Left renal cortex interstitium (tissue), 4 donors: ENCODE data around the gene FHOD3. TPM values are rescaled to one million over a fixed set of nuclear protein-coding genes. Genes with fewer than 3 reads are reported as not detected.
"Not testable (repeated sequence)": the region's sequence is repeated elsewhere in the genome, so short reads cannot be mapped to it uniquely, and the experiment has no call there.

Source experiments
- DNase-seq, 4 donors: peaks; one replicate each; pipeline ENCODE4 v3.0.0-alpha.2; 2013; ENCODE audit warnings: low read depth in 4 of 4, low spot score in 2 of 4, missing footprints in 1 of 4
- polyA plus RNA-seq, 4 donors: library from polyadenylated mRNA; unstranded; fragments of 120-200 nt; gene quantifications; one replicate each; pipeline ENCODE4 v1.2.1, GENCODE V29; 2013; ENCODE audit not compliant: insufficient read length in 4 of 4

Gene FHOD3
- polyA plus RNA-seq, 4 donors, result 35.3 to 42.9 (median 40.5) TPM

DNA sequence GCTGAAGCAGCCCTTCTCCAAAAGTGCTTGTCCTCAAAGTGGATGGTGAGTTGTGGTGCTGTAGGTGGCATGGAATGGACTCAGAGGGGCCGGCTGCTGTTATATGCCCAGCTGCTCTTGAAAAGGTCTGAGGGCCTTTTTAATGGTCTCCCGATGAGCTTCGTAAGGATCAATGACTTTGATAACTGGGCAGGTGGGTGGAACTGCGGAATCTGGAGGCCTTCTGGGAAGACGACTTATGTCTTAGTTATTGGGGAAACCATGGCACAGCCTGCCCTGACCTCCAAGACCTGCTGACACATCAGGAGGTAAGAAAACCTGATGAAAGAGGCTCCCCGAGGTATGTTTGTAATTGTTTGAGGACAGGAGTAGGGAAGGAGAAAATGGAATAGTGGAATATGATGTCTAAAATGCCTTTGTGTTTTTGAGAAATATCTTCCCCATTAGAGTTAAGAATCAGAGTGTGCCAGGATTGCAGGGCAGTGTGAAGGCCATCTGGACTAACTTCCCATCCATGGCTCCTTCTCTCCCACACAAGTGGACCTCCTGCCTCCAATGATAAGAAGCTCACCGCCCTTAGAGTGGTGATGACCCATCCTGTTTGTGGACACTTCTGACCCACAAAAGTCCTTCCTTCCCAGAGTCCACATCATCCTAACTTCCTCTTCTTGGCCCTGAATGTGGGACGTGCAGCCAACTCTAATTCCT is 236.1 kb downstream of the FHOD3 start:
- DNase-seq, result no peak

DNA sequence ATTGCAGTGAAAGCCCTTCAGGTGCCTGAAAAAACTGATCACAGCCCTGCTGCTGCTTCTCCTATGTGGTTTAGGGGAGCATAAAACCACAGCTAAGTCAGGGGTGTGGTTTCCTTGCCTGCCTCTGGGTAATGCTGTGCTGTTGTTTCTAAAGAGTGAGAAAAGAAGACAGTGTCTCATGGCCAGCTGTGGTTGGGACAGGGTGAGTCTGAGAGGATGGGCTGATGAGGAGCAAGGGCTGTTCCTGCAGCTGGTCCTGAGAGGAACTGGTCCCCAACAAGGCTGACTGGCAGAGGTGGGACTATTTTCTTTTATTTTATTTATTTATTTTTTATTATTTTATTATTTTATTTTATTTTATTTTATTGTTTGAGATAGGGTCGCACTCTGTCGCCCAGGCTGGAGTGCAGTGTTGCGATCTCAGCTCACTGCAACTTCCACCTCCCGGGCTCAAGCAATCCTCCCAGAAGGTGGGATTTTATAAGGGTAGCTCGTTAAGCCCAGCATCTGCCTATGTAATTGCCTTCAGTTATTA is 236.7 kb downstream of the FHOD3 start:
- no peak for DNase-seq

DNA sequence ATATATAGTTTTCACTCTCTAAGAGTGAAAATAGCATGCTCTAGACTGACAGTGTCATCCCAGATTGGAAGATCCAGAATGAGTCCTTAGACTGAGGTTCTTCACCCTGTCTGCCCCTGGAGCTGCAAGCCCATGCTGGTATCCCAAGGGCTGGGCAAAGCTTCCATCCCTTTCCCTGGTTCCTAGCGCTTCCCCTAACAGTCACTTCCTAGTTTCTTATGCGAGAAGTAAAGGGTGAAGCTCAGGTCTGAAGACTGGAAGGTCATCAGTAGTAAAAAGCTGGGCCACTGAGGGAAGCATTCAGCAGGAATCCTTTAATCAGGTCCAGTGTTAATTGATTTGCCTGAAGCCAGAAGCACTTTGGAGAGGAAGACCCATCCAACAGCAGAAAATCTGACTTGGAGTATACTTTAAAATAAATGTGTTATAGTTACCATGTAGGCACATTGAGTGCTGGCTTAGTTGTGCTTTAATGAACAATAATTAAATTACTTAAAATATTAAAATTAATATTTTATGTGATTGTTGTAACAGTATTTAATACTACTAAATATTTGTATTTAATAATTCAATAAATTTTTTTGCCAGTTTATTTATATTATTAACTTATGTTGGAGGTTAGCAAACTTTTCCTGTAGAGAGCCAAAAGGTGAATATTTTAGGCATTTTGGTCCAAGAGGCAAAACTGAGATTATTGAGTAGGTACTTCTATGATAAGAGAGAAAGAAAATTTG is 237.9 kb downstream of the FHOD3 start:
- DNase-seq, result no peak

DNA sequence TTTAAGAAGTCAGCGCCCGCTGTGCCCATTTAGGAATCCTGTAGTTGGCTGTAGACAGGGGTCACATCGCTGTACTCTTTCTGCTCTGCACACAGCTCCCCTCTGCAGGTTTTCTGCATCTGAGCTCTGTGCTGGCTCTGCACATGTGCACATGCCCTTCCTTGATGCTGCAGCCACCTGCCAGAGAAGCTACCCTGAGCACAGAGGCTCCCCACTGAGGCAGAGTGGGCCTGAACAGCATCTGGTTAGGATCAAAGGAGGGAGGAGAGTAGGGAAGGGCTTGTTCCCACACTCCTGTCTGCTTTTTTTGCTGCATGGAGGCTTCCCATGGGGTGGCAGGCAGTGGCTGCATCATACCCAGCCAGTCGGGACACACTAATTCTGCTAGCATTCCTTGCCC is 238.9 kb downstream of the FHOD3 start:
- DNase-seq, result no peak

- DNase-seq, result no peak
Measured at GRCh38 chr18:36537289-36537688, 239.8 kb downstream of the FHOD3 start.

- DNase-seq, result no peak
Measured at GRCh38 chr18:36539674-36540231, 242.2 kb downstream of the FHOD3 start.

DNA sequence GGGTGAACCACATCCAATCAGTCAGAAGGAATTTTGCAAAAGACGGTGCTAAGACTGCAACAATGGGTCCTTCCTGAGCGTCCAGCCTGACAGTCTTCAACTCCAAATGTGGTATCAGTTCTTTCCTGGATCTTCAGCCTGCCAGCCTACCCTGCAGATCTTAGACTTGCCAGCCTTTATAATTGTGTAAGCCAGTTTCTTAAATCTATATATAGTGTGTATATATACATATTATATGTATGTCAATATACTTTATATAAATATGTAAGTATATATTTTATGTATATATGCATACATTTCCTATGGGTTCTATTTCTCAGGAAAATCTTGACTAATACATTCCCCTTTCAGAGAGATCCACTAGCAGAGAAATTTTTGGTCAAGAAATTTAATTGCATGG is 245.5 kb downstream of the FHOD3 start:
- DNase-seq, result no peak

DNA sequence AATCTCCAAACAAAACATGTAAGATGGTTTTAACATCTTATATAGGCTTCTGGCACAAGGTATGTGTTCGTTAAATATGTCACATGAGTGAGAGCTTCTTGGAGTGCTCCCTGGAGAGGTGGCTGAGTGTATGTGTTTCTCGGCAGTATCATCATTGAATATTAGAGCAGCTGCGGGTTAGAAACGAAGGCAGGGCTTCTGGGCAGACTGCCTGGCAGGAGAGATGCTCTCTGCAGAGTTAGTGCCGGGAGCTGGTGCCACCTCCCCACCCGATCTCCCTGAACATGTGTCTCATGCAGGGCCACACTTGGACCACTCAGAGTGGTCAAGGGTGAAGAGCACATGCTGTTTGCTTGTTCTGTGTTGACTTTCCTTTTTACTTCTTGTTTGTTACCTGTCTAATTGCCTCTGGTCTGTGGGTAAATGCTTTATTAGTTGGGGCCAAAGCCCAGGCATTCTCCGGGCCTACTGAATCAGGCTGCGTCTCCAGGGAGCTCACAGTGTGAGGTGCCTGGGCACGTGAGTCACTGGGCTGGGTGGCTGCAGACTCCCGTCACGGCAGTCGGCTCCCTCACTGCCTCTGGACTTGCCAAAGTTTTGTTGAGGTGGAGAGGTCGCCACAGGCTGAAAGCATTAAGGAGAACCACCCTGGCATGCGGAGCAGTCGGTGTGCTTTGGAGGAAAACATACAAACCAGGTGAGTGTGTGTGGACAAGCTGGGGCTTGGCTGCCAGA is 246.6 kb downstream of the FHOD3 start:
- no peak for DNase-seq

DNA sequence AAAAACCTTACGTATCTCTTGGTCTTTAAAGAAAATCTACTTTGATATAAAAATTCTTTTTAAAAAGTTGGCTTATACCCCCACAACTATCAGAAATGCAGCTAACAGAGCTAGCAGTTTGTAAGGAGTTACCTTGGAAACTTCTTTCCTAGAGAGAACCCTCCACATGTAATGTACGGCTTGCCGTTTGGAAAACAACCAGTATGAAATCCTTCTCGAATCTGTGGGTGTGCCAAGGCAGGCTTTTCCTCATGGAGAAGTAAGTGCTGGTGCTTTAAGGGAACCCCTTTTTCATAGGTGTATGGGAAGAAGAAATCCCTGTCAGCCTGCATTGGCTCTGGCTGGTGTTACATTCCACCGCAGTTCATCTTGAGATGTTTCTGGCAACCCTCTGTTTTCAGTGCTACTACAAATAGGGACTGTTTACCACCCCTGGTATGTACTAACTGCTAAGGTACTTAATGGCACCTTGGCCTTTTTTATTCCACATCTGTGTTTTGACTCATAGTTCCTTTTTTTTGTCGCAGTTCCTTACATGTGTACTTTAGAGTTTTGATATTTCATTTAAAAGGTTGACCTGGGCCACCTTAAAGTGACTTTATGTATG is 248.4 kb downstream of the FHOD3 start:
- no peak for DNase-seq

- no peak for DNase-seq
Measured at GRCh38 chr18:36546876-36547275, 249.4 kb downstream of the FHOD3 start.

DNA sequence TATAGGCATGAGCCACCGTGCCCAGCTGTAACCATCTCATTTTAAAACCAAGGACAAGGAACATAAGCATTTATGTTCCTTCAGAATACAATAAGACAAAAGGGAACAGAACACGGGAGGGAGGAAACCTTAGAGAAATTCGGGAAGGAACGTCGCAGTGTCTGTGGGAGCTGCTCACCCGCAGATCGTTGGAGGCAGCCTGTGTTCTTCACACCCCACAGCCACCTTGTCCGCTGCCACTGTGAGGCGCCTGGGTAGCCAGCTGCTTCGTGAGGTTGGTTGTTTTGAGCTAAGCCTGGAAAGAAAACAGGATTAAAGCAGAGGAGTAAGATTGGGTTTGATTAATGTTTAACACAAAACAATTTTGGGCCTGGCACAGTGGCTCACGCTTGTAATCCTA is 250.0 kb downstream of the FHOD3 start:
- DNase-seq, result no peak

DNA sequence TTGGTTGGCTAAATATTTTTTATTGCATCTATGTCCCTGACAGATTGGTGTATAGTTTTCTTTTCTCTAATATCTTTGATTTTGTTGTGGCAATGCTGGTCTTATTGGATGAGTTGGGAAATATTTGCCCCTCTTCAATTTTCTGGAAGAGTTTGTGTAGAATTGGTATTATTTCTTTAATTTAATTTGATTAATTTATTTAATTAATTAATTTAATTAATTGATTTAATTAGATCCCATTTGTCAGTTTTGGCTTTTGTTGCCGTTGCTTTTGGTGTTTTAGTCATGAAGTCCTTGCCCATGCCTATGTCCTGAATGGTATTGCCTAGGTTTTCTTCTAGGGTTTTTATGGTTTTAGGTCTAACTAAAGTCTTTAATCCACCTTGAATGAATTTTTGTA is 253.8 kb downstream of the FHOD3 start:
- DNase-seq, result not testable (repeated sequence)

- DNase-seq, result no peak
Measured at GRCh38 chr18:36558234-36558633, 260.7 kb downstream of the FHOD3 start.

DNA sequence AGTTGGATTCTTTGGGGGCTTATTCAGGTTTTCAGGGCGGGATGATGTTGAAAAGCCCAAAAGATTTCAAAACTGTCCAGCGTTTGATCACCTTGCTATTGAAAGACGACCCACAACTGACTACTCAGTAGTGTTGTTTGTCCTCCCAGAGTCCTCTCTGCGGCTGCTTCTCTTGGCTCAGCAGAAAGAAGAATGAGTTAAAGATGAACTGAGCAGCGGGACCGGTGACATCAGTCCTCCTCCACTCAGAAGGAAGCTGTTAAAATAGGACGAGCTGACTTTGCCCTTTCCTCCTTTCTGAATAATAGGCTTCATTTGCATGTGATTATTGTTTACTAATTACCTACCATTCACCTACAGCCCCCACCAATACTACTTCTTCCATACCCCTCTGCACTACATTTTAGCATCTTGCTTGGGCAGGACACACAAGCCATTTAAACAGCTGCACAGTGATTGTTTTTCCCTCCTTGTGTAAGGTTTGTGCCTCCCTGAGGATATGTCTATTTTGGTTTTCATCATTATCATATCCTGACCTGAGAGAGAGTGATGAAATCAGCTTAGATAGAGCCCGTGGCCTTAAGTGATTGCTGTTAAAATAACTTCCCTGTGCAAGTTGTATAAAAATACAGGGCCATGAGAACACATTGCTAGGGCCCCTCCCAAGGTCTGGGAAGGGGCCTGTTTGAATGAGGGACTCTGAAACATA is 261.8 kb downstream of the FHOD3 start:
- DNase-seq, result no peak

DNA sequence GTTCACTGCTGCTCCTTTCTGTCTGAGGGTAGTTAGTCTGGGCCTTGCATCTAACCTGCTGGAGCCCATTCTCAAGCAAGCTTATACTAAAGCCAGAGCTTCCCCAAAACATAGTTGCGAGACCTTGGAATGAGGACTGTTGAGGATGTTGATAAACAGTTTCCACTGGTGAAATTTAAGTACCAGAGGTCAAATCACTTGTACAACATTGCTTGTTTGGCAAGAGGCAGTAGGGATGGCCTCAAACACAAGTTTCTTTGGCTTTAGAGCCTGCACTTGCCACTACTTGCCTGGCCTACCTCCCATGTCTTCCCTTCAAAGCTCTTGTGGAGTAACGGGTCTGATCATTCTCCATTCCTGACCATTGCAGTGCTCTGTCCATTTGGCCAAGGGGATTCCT is 262.7 kb downstream of the FHOD3 start:
- no peak for DNase-seq

DNA sequence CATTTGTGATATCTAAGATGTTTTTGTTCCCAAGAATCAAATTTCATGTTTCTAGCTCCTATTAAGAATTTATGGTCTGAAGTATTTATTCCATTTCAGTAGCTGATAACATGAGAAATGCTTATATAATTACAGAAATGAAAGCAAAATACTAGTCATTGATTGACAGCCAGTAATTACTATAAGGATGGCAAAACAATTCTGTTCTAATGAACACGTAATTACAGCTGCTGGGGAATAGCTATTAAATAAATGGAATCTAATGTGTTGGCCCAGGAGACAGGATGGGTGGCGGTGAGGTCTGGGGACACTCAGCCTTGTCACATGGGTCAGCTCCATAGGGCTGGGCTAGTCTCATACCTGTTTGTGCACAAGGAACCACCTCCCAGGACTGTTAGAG is 263.5 kb downstream of the FHOD3 start:
- no peak for DNase-seq

- no peak for DNase-seq
Measured at GRCh38 chr18:36564841-36565240, 267.3 kb downstream of the FHOD3 start.

- DNase-seq, result no peak
Measured at GRCh38 chr18:36567800-36568199, 270.3 kb downstream of the FHOD3 start.

DNA sequence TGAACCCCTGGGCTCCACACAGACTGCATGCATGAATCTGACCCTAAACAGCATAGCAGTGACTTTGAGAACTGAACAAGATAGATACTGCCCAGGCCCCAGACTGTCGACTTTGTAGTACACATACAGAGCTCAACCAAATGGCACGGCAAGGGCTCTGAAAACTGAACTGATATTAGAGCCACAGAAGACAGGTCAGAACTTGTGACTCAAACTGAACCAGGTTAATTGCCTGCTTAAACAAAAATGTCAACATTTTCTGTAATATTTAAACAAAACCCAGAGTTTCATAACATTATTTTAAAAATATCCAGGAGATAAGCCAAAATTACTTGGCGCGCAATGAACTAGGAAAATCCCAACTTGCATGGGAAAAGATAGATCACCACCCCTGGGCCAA is 271.0 kb downstream of the FHOD3 start:
- no peak for DNase-seq
